ENCODE measurements around the gene KCNMA1. TPM values are rescaled to one million over a fixed set of nuclear protein-coding genes. Genes with fewer than 3 reads are reported as not detected.
A peak's percentile ranks its signal among the peaks of the same experiment; 100 is the strongest.

Gene KCNMA1
- total and polyA plus RNA-seq, 8 donors = 0.92 to 155 (median 54.3) TPM

DNA sequence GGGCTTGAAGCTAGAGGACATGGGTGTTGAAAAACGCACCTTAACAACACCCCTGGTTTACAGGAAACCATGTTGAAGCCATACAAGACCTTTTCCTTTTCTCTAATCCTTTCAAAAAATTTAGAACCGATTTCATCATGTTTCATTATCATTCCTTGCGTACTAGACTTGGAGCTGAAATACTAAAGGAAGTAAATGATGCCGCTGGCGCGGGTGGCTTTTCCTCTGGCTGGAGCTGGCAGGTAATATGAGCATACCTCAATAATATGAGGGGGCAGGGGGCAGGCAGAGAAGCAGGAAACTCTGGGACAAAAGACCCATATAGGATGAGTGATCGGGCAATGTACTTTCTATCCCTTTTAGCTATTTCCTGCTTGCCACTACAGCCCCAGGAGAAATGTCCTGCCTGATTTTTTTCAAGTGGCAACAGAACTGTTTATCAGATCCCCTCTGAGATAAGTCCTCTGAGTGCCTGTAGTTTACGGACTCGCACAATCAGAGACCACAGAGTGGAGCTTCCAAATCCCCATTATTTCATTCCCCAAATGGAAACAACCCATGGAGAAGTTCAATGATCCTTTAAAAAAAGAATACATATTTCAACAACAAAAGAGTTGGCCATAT lies 450.1 kb downstream of the KCNMA1 start:
- 31 to 56% (median 45%) methylated on average over 9 of the region's 9 CpGs for WGBS, 5 donors

DNA sequence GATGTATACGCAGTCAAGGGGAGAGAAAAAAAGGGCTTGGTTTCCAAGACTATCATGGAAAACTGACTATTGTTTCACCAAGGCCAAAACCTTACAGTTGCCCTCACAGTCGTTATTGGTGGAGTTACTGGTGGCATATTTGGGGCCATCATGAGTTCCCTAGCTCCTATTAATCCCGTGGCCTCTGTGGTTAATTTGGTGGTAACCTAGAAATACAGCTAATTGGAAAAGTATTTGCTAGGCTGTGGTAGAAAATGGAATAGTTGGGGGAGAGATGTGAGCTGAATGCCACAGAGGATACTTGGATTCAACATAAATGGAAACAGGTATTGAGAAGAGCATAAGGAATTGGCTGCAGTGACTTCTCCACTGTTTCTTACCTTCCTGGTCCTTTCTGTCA lies 450.7 kb downstream of the KCNMA1 start:
- H3K4me1 ChIP-seq = peaks cover 0 to 48% (median 21%) of the 10 kb centered on the region in 4 donors
- H3K27ac ChIP-seq = peak overlapping the region in 2 of 5 donors; percentile 6 to 45
- H3K27me3 ChIP-seq = peaks cover 0 to 15% (median 0%) of the 10 kb centered on the region in 3 donors
- intact Hi-C loops (cut with DNase I; ENCODE audit: low total_unique reads) = no loop called here
- no peak overlapping the region for H3K4me3 ChIP-seq
- WGBS, 5 donors = 78 to 92% (median 87%) methylated on average over 3 of the region's 3 CpGs
- no peak for TF ChIP-seq POLR2AphosphoS5 (IDR thresholded peaks at IDR 0.05)
- no peak for TF ChIP-seq EP300 (IDR thresholded peaks at IDR 0.05)
- no peak for TF ChIP-seq POLR2A (IDR thresholded peaks at IDR 0.05)
- TF ChIP-seq, protein P1, sequence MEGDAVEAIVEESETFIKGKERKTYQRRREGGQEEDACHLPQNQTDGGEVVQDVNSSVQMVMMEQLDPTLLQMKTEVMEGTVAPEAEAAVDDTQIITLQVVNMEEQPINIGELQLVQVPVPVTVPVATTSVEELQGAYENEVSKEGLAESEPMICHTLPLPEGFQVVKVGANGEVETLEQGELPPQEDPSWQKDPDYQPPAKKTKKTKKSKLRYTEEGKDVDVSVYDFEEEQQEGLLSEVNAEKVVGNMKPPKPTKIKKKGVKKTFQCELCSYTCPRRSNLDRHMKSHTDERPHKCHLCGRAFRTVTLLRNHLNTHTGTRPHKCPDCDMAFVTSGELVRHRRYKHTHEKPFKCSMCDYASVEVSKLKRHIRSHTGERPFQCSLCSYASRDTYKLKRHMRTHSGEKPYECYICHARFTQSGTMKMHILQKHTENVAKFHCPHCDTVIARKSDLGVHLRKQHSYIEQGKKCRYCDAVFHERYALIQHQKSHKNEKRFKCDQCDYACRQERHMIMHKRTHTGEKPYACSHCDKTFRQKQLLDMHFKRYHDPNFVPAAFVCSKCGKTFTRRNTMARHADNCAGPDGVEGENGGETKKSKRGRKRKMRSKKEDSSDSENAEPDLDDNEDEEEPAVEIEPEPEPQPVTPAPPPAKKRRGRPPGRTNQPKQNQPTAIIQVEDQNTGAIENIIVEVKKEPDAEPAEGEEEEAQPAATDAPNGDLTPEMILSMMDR (IDR thresholded peaks at IDR 0.05) = no peak
- H3K9me3 ChIP-seq = no peaks in the 10 kb centered on the region
- no peak for DNase-seq
- no peaks in the 10 kb centered on the region for H3K36me3 ChIP-seq

More for the DNA sequence above, 450.1 kb downstream of the KCNMA1 start:
- peak overlapping the region in 2 of 5 donors; percentile 6 to 45 for H3K27ac ChIP-seq
- H3K4me3 ChIP-seq = no peak overlapping the region
- no peak for DNase-seq
- H3K27me3 ChIP-seq = peaks cover 0 to 15% (median 0%) of the 10 kb centered on the region in 3 donors
- H3K36me3 ChIP-seq = no peaks in the 10 kb centered on the region
- TF ChIP-seq EP300 (IDR thresholded peaks at IDR 0.05) = no peak
- no peak for TF ChIP-seq POLR2A (IDR thresholded peaks at IDR 0.05)
- no peak for TF ChIP-seq POLR2AphosphoS5 (IDR thresholded peaks at IDR 0.05)
- TF ChIP-seq, protein P1 (IDR thresholded peaks at IDR 0.05) = no peak
- peaks cover 0 to 49% (median 20%) of the 10 kb centered on the region in 4 donors for H3K4me1 ChIP-seq
- H3K9me3 ChIP-seq = no peaks in the 10 kb centered on the region
- intact Hi-C loops (cut with DNase I; ENCODE audit: low total_unique reads) = no loop called here

DNA sequence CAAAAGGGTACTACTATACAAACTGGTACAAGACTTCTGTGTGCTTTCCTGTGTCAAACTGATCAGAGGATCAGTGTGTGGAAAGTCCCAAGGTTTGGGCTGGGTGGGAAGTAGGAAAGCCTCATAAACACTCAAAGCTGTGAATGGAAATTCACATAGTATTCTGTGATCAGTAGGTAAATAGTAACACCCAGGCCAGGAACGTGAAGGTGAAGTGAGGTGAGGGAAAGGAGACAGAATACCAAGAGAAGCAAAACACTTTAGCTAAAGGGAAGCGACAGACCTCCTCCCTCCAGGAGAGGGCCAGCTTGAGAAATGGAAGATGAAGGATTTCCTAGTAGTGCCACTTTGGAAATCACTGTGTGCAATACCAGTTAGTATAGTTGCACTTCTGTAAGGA lies 451.9 kb downstream of the KCNMA1 start:
- Histone ChIP-seq H3K27ac (peak overlapping the region in 2 of 5 donors; percentile 4 to 38), H3K4me1 (peaks cover 0 to 41% (median 20%) of the 10 kb centered on the region in 4 donors), H3K36me3 (no peaks in the 10 kb centered on the region), H3K9me3 (no peaks in the 10 kb centered on the region), H3K4me3 (no peak overlapping the region), H3K27me3 (peaks cover 0 to 14% (median 0%) of the 10 kb centered on the region in 3 donors)
- TF ChIP-seq, protein P1 (IDR thresholded peaks at IDR 0.05) = no peak
- TF ChIP-seq EP300 (IDR thresholded peaks at IDR 0.05) (no peak), POLR2AphosphoS5 (IDR thresholded peaks at IDR 0.05) (no peak), POLR2A (IDR thresholded peaks at IDR 0.05) (no peak)
- intact Hi-C loops (cut with DNase I; ENCODE audit: low total_unique reads) = no loop called here
- peak in 1 of 2 donors; percentile 46 for DNase-seq
- 24 to 50% (median 41%) methylated on average over 2 of the region's 2 CpGs for WGBS, 5 donors

DNA sequence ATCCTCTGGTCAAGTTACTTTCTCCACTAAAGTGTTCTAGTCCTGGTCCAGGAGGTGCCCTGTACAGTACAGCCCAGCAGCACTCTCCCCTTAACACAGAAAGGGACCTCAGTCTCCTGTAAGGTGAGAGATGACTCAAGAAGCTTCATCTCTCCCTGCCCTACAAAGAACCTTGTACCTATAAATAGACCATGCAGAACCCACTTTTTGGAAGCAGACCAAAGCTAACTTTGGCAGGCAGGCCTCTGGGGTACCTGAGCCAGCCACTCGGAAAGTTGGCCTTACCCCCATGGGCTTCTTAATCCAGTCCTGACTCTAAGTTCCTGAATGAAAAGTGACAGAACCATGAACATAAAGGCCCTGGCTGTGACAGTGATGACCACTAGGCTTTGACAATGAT lies 454.8 kb downstream of the KCNMA1 start:
- Histone ChIP-seq H3K4me3 (no peak overlapping the region), H3K9me3 (no peaks in the 10 kb centered on the region), H3K4me1 (peaks cover 0 to 53% (median 16%) of the 10 kb centered on the region in 4 donors), H3K36me3 (no peaks in the 10 kb centered on the region), H3K27ac (peak overlapping the region in 2 of 5 donors; percentile 14 to 47), H3K27me3 (no peaks in the 10 kb centered on the region)
- intact Hi-C loops (cut with DNase I; ENCODE audit: low total_unique reads) = no loop called here
- WGBS, 5 donors = 0 to 44% (median 31%) methylated on average over 1 of the region's 1 CpG
- DNase-seq = no peak
- TF ChIP-seq POLR2A (IDR thresholded peaks at IDR 0.05) (no peak), EP300 (IDR thresholded peaks at IDR 0.05) (no peak), POLR2AphosphoS5 (IDR thresholded peaks at IDR 0.05) (no peak)
- TF ChIP-seq, protein P1 (IDR thresholded peaks at IDR 0.05) = no peak
